ENCODE data around the gene TMEM138.
A peak's percentile ranks its signal among the peaks of the same experiment; 100 is the strongest.

TMEM138 gene

DNA sequence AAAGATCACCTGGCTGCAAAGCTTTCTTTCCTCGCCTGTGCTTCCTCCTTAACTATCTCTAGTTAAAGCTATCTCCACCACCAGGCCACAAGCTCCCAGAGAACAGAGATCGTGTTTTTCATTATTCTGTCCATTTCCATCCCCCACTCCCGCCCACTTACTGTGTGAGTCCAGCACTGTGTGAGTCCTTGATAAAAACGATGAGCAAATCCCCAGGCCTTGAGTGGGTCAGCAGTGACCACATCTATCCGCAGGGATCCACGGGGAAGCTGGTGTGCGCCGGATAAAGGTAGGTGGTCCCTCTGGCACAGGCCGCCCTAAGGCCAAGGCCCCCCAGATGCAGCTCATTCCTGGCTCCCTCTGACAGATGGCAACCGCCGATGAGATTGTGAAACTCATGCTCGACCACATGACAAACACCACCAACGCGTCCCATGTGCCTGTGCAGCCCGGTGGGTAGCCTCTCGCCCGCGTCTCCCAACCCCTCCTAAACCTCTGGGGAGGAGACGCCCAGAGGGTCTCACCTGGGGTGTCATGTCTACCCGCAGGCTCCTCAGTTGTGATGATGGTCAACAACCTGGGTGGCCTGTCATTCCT lies 19.9 kb upstream of the TMEM138 start:
- no peak for DNase-seq

DNA sequence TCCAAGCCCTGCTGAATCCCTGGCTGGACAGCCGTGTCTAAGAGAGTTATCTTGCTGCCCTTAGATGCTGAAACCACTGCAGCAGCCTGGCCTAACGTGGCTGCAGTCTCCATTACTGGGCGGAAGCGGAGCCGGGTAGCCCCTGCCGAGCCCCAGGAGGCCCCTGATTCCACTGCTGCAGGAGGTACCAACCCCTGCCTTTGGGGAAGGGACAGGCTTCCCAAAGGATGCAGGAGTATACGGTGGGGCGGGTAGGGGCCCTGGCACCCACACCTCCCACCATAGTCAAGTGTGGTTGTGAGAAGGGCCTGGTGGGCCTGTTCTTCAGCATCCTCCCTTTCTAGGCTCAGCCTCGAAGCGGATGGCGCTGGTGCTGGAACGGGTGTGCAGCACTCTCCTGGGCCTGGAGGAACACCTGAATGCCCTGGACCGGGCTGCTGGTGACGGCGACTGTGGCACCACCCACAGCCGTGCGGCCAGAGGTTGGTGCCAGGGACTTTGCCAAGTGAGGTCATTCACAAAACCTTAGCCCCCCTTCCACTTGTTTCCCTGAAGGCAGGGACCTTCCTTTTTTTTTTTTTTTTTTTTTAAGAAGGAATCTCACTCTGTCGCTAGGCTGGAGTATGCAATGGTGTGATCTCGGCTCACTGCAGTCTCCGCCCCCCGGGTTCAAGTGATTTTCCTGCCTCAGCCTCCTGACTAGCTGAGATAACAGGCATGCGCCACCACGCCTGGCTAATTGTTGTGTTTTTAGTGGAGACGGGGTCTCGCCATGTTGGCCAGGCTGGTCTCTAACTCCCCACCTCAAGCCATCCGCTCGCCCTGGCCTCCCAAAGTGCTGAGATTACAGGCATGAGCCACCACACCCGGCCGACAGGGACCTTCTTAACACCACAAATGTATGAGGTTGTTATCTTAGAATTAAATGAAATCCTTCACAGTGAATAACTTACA lies 18.1 kb upstream of the TMEM138 start:
- DNase-seq, result no peak

DNA sequence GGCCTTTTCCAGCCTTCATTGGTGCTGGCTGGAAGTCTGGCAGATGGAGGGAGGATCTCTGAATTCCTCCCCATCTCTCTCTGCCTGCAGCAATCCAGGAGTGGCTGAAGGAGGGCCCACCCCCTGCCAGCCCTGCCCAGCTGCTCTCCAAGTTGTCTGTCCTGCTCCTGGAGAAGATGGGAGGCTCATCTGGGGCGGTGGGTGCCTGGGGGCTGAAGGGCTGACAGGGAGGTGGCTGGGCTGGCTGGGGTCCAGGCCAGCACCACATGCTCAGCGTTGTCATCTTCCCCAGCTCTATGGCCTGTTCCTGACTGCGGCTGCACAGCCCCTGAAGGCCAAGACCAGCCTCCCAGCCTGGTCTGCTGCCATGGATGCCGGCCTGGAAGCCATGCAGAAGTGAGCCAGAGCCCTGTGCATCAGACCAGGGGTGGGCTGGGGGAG lies 17.0 kb upstream of the TMEM138 start:
- no peak for DNase-seq

DNA sequence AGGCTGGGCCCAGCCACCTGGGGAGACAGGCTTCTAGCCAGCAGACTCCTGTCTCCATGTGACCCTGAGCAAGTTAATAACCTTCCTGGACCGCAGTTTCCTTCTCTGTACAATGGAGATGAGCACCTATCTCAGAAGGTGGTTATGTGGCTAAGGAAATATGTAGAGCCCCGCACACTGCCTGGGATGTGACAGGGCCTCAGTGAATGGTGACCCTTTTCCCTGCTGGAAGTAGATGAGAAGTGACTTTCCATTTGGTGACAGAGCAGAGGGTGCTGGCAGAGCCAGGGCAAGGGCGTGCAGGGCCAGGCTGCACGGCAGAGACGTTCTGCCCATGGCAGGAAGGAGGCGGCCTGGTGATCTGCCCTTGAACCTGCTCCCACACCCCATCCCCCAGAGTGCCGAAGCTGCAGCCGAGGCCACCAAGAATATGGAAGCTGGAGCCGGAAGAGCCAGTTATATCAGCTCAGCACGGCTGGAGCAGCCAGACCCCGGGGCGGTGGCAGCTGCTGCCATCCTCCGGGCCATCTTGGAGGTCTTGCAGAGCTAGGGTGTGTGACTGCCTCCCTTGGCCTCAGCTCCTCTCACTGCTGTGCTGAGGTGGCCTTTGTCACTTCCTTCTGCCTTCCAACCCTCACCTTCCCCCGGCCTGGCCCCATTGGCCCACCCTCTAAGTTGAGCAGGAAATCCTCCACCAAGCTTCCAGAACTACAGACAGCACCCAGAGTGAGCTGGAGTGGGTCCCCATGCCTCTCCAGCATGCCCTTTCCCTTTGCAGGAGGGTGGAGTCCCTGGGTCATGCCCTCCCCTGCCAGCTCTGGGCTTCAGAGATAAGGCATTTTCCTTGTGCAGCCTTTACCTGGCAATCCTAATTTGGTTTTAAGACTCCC lies 16.0 kb upstream of the TMEM138 start:
- DNase-seq, result no peak

DNA sequence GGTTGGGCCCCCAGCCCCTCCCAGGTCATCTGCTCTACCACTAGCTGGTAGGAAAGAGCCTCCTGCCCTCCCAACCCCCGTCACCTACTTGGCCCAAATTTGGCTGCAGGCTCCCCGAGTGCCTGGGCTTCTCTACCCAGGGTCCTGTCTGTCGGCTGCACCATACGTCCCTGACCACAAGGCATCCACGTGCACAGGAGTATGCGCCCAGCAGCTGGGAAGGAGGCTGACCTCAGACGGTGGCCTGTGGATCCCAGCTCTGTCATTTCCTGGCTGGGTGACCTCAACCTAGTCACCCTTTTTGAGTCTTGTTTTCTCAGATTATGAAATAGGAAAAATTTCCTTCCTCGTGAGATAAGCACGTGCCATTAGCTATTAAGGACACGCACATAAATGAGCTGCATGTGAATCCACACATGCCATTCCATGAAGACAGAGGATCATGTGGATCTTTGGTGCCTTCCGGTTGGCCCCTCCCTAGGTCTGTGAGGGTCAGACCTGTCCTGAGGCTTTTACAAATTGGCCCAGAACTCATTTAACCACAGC lies 14.2 kb upstream of the TMEM138 start:
- no peak for DNase-seq

DNA sequence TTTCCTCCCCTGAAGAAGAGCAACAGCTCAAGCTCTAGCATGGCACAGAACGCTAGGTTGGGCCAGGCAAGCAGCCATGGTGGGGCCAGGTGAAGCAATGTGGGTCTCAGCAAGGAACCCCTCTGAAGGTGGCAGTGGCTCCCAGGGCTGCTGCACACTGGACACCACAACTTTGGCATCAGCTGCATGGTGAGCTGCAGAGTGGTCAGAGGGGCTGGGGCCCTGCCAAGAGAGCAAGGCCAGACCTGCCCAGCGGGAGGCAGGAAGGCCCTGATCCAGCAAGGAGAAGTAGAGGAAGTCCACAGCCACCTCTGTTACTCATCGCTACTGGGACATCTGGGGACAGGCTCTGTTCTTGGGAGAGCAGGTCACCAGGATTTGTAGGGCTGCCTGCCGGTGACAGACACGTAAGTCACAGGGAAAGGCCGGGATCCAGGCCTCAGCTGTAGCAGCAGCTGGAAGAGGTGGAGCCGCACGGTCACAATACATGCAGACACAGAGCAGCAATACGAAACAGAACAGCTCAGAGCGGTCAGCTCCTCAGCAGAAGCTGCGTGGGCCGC lies 12.9 kb upstream of the TMEM138 start:
- DNase-seq, result no peak

DNA sequence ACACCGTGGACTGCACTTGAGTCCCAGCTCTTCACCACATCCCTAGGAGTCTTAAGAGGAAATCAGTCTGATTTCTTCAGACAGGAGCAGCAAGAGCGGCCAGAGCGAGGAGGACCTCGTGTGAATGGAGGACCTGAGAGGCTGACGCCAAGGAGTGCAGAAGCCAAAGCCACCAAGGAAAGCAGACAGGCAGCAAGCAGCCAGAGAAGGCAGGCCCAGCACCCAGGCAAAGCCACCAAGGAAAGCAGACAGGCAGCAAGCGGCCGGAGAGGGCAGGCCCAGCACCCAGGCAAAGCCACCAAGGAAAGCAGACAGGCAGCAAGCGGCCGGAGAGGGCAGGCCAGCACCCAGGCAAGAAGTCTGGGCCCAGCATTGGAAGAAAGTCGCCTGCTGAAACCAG lies 12.3 kb upstream of the TMEM138 start:
- DNase-seq, result no peak

DNA sequence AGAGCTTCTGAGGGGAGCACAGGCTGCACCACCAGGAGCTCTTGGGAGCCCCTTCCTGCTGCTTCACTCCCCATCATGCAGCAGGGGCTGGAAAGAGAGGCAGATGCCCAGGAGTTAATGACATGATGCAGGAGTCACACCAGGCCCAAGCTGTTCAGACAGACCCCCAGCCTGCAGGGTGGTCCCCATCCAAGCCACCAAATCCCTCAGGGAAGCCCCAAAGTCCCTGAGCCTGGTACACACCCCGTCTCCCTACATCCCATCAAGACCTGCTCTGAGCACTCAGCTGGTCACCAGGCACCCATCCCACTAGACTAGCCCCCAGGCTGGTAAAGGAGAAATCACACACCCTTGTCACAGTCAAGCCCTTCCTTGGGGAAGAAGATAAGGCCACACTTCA lies 11.8 kb upstream of the TMEM138 start:
- DNase-seq, result no peak

DNA sequence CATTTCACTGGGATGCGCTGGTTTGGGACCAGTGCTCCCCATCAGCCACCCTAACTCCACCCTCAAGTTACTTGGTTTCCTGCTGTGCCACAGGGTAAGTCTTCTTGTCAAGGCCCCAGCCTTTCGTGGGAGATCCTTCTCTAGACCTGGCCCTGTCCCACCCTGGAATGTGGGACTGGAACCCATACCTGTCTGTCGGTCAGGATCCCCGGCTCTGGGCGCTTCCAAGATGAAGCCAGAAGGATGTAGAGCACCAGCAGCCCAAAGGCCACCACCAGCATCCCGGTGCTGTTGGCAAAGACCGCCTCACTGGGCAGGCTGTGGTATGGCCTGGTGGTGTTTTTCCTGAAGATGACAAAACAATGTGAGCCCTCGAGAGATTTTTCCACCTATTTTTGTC lies 11.4 kb upstream of the TMEM138 start:
- DNase-seq, result no peak

DNA sequence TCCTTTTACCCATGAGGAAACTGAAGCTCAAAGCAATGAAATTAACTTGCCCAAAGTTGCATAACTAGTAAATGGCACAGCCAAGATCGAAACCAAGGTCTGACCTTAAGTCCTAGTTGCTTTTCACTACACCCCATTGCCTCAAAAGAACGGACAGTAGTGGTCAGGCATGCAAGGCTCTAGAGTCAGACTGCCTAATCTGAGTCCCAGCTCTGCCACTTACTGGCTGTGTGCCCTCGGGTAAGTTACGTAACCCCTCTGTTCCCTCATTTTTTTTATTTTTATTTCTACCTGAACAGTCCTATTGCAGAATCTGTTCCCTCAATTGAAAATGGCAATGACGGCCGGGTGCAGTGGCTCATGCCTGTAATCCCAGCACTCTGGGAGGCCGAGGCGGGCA lies 10.1 kb upstream of the TMEM138 start:
- DNase-seq, result no peak

DNA sequence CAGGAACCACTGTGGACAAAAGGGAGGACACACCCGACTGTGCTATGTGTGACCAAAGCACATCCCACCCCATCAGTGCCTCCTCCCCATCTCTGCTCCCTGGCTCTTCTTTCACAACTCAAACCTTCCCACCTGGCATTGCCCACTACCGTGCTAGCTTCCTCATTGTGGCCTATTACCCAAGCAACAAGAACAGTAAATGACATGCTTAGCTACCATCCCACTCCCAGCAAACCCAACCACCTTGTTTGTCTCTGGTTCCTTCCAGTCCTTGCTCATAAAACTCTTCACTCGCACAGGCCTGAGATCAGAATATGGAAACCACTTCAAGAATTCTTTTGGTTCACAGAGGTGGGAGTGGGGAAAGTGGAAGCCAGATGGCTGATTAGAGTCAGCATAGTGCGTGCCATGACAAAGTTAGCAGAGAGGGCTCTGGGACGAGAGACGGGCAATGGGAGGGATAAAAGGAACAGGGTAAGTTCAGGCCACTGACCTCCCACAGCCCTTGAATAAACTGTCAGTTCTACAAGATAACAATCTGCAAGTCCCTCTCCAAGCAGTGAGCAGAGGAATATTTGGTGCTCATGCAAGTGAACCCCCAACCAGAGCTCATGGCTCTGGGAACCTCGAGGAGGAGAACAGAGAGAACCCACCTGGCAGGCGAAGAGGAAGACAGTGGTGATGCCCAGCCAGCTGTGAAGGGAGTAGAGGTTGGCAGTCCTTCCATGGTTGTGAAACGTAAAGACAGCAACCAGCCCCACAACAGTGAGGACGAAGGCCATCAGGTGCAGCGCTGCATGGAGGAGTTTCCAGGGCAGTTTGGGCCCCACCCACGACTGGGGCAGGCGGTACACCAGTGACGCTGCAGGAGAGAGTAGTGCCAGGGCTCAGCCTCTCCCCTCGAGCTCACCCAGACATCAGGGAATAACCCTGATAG lies 8.8 kb upstream of the TMEM138 start:
- no peak for DNase-seq

DNA sequence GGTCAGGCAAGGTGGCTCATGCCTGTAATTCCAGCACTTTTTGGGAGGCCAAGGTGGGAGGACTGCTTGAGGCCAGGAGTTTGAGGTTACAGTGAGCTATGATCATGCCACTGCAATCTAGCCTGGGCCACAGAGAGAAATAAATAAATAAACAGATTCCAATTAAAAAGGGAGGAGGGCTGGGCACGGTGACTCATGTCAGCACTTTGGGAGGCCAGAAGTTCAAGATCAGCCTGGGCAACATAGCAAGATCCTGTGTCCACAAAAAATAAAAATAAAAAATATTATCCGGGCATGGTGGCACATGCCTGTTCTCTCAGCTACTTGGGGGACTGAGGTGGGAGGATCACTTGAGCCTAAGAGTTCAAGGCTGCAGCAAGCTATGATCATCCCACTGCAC lies 8.0 kb upstream of the TMEM138 start:
- DNase-seq, result no peak

DNA sequence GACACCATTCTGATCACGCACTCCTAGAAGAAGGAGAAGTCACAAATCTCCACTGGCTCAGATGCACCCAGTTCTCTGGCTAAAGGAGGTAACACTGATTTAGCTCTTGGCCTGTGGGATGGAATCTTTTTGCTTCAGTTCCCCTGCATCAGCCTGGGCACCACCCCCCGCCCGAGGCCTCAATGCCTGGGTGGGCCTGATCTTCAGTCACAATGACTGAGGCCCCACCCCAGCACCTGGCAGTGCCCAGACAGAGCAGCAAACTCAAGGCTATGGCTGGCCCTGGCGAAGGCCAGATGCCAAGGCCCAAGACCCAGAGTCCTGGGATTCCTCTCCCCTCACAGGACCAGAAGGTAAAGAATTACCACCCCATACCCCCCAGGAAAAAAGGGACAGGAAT lies 5.5 kb upstream of the TMEM138 start:
- DNase-seq, result no peak

DNA sequence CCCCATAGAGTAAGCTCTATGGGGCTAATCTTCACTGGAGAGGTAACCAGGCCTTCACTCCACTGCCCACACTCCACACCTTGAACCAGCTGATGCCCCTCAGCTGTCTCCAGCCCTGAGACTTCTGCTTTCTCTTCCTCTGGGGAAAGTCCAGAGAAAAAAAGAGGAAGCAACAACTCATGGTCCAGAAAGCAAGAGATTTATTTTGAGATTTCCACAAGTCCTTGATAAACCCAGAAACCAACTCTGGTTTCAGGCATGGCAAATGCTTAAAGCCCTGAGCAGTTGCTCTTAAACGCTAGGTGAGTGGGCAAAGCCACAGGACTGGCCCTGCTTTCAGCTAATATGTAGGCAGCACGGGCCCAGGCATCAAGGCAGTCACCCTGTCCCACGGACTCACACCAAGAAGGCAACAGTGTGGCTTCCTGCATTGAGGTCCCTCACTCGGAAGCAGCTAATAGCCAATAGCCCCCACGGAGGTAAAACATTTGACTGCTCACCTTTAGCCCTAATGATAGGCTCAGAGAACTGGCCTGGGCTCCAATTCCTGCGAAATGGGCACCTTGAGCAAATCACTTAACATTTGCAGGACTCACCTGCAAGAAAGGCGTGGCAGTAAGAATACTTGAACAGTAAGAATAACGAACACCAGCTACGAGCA lies 4.8 kb upstream of the TMEM138 start:
- no peak for DNase-seq

DNA sequence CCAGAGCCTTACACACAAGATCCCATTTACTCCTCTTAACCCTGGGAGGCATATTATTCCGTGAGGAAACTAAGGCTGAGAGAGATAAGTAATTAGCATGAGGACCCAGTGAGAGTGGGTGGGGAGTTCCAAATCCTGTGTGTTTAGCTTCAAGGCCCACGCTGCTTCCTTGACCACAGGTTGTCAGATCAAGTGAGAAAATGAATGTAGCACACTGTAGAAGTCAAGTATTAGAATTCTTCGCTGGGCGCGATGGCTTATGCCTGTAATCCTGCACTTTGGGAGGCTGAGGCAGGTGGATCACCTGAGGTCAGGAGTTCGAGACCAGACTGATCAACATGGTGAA lies 4.3 kb upstream of the TMEM138 start:
- no peak for DNase-seq

DNA sequence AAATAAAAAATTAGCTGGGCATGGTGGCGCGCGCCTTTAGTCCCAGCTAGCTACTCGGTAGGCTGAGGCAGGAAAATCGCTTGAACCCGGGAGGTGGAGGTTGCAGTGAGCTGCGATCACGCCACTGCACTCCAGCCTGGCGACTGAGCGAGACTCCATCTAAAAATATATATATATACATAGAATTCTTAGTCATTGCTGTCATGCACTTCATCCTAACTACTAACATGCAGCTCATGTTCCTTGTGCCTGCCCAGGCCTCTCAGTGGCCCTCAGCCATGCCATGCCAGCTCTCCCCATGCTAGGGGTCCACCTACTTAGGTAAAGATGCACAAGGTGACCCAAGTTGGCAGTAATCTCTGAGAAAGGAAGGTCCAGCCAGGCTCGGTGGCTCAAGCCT lies 3.6 kb upstream of the TMEM138 start:
- no peak for DNase-seq

DNA sequence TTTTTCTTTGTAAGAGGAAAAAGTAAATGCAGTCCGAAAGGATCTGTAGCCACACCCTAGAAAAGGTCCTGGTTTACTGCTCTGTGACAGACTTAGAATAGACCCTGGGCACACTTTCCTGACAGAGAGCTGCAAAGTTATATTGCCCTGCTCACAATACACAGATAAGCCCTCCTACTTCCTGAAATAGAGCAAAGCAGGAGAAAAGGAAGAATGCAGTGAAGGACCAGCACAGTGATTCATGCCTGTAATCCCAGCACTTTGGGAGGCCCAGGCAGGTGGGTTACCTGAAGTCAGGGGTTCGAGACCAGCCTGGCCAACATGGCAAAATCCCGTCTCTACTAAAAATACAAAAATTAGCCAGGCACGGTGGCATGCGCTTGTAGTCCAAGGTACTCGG lies 2.7 kb upstream of the TMEM138 start:
- DNase-seq, result no peak

DNA sequence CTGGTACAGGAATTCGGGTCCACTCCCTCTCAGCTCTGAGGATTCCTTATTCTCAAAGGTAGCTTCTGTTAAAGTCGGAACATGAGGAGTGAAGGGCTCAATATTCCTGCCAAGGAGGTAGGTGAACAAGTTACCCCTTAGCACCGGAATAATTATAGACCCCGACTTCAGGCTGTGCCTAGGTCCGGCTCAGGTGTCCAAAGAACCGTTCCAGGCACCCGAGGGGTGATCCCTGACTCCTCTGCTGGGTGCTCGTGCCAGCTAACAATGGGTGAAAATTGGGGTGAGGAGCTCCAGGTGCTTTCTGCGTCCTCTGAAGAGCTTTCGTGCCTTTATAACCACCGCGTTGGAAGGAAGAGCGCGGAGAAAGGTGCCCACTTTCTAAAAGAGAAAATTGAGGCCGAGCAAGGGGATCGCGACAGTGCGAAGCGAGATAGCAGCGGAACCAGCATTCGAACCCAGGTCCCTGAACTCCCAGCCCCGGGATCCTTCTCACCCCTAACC lies 885 bp upstream of the TMEM138 start:
- no peak for DNase-seq

DNA sequence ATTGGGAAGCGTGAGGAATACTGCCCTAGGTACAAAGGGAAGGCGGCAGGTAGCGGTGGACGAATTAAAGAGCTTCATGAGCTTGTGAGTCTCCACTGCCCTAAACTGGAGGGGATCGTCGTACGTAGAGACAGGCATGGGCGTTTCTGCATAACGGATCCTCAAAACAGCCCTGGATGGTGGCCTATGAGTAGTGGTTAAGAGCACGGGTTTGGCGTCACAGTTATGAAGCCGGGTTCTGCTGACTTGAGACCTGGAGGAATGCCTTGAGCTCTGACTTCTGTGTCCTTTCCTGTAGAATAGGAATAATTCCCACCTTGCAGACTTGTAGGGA lies 335 bp downstream of the TMEM138 start:
- DNase-seq, result peak; percentile 16

DNA sequence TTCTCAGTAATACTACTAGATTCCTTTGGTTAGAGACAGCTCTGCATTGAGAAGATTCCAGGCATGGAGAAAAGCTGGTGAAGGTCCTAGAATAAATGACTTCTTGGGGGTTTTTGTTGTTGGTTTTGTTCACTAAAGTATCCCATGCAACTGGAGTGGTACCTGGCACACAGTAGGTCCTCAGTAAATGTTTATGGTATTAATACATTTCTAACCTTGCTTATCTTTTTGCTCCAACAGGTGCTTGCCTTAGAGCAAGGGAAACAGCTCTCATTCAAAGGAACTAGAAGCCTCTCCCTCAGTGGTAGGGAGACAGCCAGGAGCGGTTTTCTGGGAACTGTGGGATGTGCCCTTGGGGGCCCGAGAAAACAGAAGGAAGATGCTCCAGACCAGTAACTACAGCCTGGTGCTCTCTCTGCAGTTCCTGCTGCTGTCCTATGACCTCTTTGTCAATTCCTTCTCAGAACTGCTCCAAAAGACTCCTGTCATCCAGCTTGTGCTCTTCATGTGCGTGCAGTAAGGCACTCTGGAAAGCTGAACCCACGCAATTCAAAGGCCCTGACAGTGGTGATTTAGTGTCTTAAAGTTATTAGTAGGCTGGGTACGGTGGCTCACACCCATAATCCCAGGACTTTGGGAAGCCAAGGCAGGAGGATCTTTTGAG lies 2.0 kb downstream of the TMEM138 start:
- no peak for DNase-seq

DNA sequence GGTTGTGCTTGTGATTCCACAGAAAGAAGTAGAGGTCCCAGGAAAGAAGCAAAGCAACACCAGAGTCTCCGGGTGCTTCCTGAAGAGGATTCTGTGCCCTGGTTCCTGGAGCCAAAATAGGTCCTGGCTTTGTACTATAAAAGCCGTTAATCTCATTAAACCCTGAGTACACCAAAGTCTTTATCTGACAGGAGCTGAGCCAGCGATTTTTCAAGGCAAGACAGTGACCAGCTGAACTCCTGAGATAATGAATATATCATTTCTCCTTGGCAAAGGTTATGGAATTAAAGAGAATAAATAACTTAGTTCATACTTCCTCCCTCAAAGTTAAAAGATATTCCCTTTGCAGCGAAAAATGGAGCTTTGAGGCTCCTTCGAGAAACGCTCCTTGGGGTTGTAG lies 5.2 kb downstream of the TMEM138 start:
- DNase-seq, result no peak

Measured in NCI-H1105 (cell line).